Nephron progenitor cell (in vitro differentiated cells): Measurements from ENCODE around the gene SSX4B.
"Not testable (repeated sequence)": the region's sequence is repeated elsewhere in the genome, so short reads cannot be mapped to it uniquely, and the experiment has no call there.

Source experiments
- DNase-seq: peaks from one replicate; pipeline ENCODE4 v3.0.0; 2021
- H3K27ac Mint-ChIP-seq: 2 replicates; pipeline ENCODE4 v1.8.0; 2021; ENCODE audit warnings: mild to moderate bottlenecking, moderate library complexity, mixed read lengths
- H3K27me3 Mint-ChIP-seq: 2 replicates; pipeline ENCODE4 v1.8.0; 2021; ENCODE audit warnings: mild to moderate bottlenecking, low read depth, mixed read lengths; ENCODE audit not compliant: poor library complexity
- H3K36me3 Mint-ChIP-seq: 2 replicates; pipeline ENCODE4 v1.8.0; 2021; ENCODE audit warnings: low read depth, mixed read lengths
- H3K4me1 Mint-ChIP-seq: 2 replicates; pipeline ENCODE4 v1.8.0; 2021; ENCODE audit warnings: mixed read lengths
- H3K4me3 Mint-ChIP-seq: 2 replicates; pipeline ENCODE4 v1.8.0; 2021; ENCODE audit warnings: mild to moderate bottlenecking, moderate library complexity, mixed read lengths
- H3K9me3 Mint-ChIP-seq: 2 replicates; pipeline ENCODE4 v1.8.0; 2021; ENCODE audit warnings: mild to moderate bottlenecking, moderate library complexity, mixed read lengths
- TF ChIP-seq, protein P1 (sequence below): fragments of 200-600 bp; sonication (generic); IDR thresholded peaks from 2 replicates; pipeline ENCODE4 v1.5.0; 2021; ENCODE audit warnings: antibody characterized with exemption

The SSX4B gene, protein sequence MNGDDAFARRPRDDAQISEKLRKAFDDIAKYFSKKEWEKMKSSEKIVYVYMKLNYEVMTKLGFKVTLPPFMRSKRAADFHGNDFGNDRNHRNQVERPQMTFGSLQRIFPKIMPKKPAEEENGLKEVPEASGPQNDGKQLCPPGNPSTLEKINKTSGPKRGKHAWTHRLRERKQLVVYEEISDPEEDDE

GRCh38 chrX:48411860-48412259 is at the start of gene SSX4B:
SSX4B (minus strand) TSS chrX:48411960; CDS start chrX:48411372, 588 bp downstream.
- H3K4me1 Mint-ChIP-seq, H3K27me3 Mint-ChIP-seq, H3K27ac Mint-ChIP-seq, H3K9me3 Mint-ChIP-seq, H3K36me3 Mint-ChIP-seq, H3K4me3 Mint-ChIP-seq, DNase-seq: not testable (repeated sequence)

GRCh38 chrX:48460606-48461005 is 48.8 kb upstream of the SSX4B start:
- peaks cover 65% of the 10 kb centered on the region for H3K9me3 Mint-ChIP-seq
- no peak overlapping the region for H3K4me3 Mint-ChIP-seq
- TF ChIP-seq, protein P1, sequence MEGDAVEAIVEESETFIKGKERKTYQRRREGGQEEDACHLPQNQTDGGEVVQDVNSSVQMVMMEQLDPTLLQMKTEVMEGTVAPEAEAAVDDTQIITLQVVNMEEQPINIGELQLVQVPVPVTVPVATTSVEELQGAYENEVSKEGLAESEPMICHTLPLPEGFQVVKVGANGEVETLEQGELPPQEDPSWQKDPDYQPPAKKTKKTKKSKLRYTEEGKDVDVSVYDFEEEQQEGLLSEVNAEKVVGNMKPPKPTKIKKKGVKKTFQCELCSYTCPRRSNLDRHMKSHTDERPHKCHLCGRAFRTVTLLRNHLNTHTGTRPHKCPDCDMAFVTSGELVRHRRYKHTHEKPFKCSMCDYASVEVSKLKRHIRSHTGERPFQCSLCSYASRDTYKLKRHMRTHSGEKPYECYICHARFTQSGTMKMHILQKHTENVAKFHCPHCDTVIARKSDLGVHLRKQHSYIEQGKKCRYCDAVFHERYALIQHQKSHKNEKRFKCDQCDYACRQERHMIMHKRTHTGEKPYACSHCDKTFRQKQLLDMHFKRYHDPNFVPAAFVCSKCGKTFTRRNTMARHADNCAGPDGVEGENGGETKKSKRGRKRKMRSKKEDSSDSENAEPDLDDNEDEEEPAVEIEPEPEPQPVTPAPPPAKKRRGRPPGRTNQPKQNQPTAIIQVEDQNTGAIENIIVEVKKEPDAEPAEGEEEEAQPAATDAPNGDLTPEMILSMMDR = no peak
- H3K27ac Mint-ChIP-seq = no peak overlapping the region
- peaks cover 8% of the 10 kb centered on the region for H3K4me1 Mint-ChIP-seq
- no peak for DNase-seq
- peaks cover 5% of the 10 kb centered on the region for H3K36me3 Mint-ChIP-seq
- peaks cover 9% of the 10 kb centered on the region for H3K27me3 Mint-ChIP-seq

DNA sequence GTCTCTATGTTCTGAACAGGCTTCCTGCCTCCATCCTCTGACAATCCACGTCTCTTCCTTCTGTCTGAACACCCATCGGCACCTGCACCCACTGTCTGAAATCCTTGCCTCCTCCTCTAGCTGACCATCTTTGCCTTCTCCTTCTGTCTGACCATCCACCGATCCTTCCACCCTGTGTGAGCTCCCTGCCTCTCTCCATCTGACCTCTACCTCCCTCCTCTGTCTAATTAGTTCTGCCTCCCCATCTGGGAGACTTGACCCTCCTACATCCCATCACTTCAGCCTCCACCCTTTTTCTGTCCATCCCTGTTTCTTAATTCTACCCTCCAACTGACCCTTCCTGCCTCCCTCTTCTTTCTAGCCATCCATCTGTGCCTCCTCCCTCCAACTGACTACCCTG is 48.3 kb upstream of the SSX4B start:
- no peak for DNase-seq
- peaks cover 2% of the 10 kb centered on the region for H3K4me1 Mint-ChIP-seq
- peaks cover 65% of the 10 kb centered on the region for H3K9me3 Mint-ChIP-seq
- peaks cover 4% of the 10 kb centered on the region for H3K27me3 Mint-ChIP-seq
- H3K4me3 Mint-ChIP-seq = no peak overlapping the region
- TF ChIP-seq, protein P1 = no peak
- peaks cover 5% of the 10 kb centered on the region for H3K36me3 Mint-ChIP-seq
- H3K27ac Mint-ChIP-seq = no peak overlapping the region

DNA sequence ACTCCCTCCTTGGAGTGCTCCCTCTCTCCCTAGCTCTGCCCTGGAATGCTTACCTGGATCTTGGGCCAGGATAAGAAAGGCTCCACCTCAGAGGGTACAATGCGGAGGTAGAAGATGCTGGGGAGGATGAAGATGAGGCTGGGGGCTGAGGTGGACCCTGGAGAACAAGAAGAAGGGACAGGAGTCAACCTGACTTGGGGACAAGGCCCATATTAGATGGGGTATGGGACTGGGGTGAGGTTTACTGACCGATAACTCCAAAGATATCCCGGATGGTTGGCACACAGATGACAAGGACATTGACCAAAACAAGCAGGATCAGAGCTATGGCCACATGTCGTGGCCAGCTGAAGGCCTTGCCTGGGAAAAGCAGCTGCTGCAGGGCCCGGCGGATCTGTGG is 47.7 kb upstream of the SSX4B start:
- DNase-seq = no peak
- peaks cover 4% of the 10 kb centered on the region for H3K27me3 Mint-ChIP-seq
- no peak overlapping the region for H3K4me3 Mint-ChIP-seq
- H3K27ac Mint-ChIP-seq = no peak overlapping the region
- peaks cover 5% of the 10 kb centered on the region for H3K36me3 Mint-ChIP-seq
- no peaks in the 10 kb centered on the region for H3K4me1 Mint-ChIP-seq
- TF ChIP-seq, protein P1 = no peak
- H3K9me3 Mint-ChIP-seq = peaks cover 68% of the 10 kb centered on the region

GRCh38 chrX:48458711-48459110 is 47.0 kb upstream of the SSX4B start:
- Mint-ChIP-seq H3K4me3 (no peak overlapping the region), H3K4me1 (no peaks in the 10 kb centered on the region), H3K36me3 (peaks cover 5% of the 10 kb centered on the region), H3K9me3 (peaks cover 63% of the 10 kb centered on the region), H3K27me3 (peaks cover under 1% of the 10 kb centered on the region), H3K27ac (no peak overlapping the region)
- TF ChIP-seq, protein P1 = no peak
- no peak for DNase-seq

- DNase-seq = no peak
- Mint-ChIP-seq H3K36me3 (peaks cover 5% of the 10 kb centered on the region), H3K27me3 (no peaks in the 10 kb centered on the region), H3K9me3 (peaks cover 54% of the 10 kb centered on the region), H3K4me1 (no peaks in the 10 kb centered on the region), H3K27ac (no peak overlapping the region), H3K4me3 (no peak overlapping the region)
- TF ChIP-seq, protein P1 = no peak
Measured at GRCh38 chrX:48456628-48457331, 45.0 kb upstream of the SSX4B start.
